Retinal pigment epithelial cell (primary cell): ENCODE measurements around the gene PCSK5.
"Not testable (repeated sequence)": the region's sequence is repeated elsewhere in the genome, so short reads cannot be mapped to it uniquely, and the experiment has no call there.

Source experiments
- DNase-seq: peaks from one replicate; pipeline ENCODE4 v3.0.0-alpha.2; 2010; ENCODE audit warnings: low read depth
- H3K4me3 ChIP-seq: 2 replicates; pipeline ENCODE4 v1.5.1; 2011; ENCODE audit warnings: mild to moderate bottlenecking, low read length, control low read depth, moderate library complexity
- CTCF ChIP-seq: conservative IDR thresholded peaks from 2 replicates; pipeline ENCODE4 v1.5.1; 2011; ENCODE audit warnings: low read depth, low read length, control low read depth, inconsistent platforms

Gene PCSK5

GRCh38 chr9:76038431-76038830 lies 148.0 kb downstream of the PCSK5 start:
- TF ChIP-seq CTCF: no peak
- no peak for DNase-seq

DNA sequence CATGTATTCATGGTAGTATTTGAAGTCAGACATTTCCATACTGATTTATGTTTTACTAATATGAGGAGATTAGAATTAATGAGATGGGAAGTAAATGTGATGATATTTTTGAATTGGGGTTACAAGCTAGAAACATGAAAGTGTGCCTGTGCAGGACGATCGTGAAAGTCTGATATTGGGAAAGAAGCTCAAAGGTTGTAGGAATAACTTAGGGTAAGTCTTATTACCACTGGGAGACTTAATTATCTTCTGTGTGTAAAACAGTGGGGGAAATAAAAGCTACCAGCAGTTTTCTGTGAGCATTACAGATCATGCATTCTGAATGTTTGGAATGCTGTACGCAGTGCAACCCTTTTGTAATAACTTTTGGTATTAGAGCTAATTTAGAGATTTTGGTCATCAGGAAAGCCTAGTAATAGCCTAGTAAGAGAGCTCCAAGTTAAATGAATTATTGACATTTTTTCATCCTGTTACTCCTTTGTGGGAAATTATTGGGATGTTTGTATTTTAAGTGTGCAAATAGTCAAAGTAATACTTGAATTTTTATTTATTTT lies 153.9 kb downstream of the PCSK5 start:
- no peak overlapping the region for H3K4me3 ChIP-seq
- no peak for TF ChIP-seq CTCF
- DNase-seq: peak; percentile 45

More at GRCh38 chr9:76038431-76038830, 148.0 kb downstream of the PCSK5 start:
- H3K4me3 ChIP-seq: no peak overlapping the region

DNA sequence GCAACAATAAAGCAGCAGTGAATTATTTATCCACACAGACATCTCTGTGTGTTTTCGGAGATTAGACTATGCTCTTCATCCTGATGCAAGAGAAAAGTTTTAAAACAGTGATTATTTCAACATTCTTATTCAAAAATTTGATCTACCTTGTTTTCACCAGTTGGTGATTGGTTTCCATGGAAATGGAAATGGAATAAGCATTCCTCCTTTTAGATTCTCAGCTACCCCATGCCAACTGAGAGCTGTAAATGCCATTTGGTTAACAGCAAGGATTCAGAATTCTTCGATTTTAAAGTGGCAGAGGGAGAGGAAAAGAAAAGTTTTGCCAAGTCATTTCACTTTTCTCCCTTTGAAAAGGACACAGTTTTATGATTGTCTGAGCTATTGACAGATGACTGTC lies 154.7 kb downstream of the PCSK5 start:
- no peak for TF ChIP-seq CTCF
- H3K4me3 ChIP-seq: no peak overlapping the region
- DNase-seq: peak; percentile 4

- H3K4me3 ChIP-seq: no peak overlapping the region
- DNase-seq: no peak
- no peak for TF ChIP-seq CTCF
Observed at GRCh38 chr9:76049341-76049740, 158.9 kb downstream of the PCSK5 start.

DNA sequence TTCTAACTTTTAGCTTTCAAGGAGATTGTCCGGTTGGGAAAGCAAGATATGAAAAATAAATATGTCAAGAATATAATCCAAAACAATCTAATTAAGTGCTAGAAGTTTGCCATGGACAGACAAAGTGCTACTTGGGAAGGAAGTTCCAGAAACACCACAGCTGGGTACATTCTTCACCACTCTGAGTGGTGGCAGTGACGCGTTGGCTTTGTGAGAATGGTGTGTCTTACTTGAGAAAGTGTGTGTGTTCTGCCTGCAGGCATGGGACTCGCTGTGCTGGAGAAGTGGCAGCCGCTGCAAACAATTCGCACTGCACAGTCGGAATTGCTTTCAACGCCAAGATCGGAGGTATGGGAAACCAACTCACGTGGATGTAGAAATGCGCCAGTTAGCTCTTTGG lies 177.2 kb downstream of the PCSK5 start:
- no peak overlapping the region for H3K4me3 ChIP-seq
- TF ChIP-seq CTCF: no peak

DNA sequence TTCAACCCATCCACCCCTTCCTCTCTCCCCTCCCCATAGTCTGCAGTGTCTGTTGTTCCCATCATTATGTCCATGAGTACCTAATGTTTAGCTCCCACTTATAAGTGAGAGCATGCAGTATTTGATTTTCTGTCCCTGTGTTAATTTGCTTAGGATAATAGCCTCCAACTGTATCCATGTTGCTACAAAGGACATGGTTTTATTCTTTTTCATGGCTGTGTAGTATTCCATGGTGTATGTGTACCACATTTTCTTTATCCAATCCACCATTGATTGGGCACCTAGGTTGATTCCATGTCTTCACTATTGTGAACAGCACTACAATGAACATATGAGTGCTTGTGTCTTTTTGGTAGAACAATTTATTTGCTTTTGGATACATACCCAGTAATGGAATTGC lies 187.1 kb downstream of the PCSK5 start:
- TF ChIP-seq CTCF: no peak
- no peak for DNase-seq
- H3K4me3 ChIP-seq: no peak overlapping the region

More for the DNA sequence above, 177.2 kb downstream of the PCSK5 start:
- DNase-seq: no peak

DNA sequence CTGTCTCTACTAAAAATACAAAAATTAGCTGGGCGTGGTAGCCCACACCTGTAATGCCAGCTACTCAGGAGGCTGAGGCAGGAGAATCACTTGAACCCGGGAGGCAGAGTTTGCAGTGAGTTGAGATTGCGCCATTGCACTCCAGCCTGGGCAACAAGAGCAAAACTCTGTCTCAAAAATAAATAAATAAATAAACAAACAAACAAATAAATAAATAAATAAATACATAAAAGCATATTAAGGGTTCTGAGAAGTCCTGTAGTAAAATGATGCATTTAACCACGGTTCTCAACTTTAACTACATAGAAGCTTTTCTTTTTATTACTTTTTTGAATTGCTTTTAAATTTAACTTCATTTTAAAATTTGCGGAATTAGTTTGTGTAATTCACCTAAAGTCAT lies 190.8 kb downstream of the PCSK5 start:
- not testable (repeated sequence) for DNase-seq, H3K4me3 ChIP-seq

DNA sequence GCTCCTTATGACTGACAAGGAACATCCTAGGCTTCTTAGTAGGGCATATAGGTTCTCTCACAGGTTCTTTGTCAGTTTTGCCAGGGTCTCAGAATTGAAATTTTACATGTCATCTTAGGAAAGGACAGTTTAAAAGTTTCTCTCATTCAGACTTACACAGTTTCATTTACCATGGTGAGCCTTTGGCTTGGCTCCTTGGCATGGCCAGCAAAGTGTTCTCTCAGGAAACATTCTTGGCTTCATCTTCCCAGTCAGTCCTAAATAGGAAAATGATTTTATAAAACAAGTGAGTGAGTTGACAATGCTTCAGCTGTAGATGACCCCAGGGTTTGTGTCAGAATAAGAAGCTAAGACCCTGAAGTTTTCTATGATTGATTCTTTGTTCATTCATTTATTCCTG lies 191.6 kb downstream of the PCSK5 start:
- TF ChIP-seq CTCF: no peak
- no peak for DNase-seq
- H3K4me3 ChIP-seq: no peak overlapping the region
